GM12872 (cell line): Measurements from ENCODE around the gene VWDE.

Experiments used
- CTCF ChIP-seq: IDR thresholded peaks from 3 replicates; pipeline ENCODE4 v1.5.1; 2011; ENCODE audit warnings: low read depth, mild to moderate bottlenecking, low read length, moderate library complexity; ENCODE audit not compliant: insufficient read depth

The VWDE gene

GRCh38 chr7:12431886-12432556 is 28.4 kb upstream of the VWDE start:
- TF ChIP-seq CTCF, result no peak

- TF ChIP-seq CTCF, result no peak
Observed at GRCh38 chr7:12425311-12425710, 21.6 kb upstream of the VWDE start.

- TF ChIP-seq CTCF, result no peak
Observed at GRCh38 chr7:12423997-12424745, 20.5 kb upstream of the VWDE start.

GRCh38 chr7:12423355-12423996 is 19.8 kb upstream of the VWDE start:
- TF ChIP-seq CTCF, result no peak

GRCh38 chr7:12422554-12423320 is 19.1 kb upstream of the VWDE start:
- no peak for TF ChIP-seq CTCF

- no peak for TF ChIP-seq CTCF
Observed at GRCh38 chr7:12418452-12418851, 14.8 kb upstream of the VWDE start.

- TF ChIP-seq CTCF, result no peak
Observed at GRCh38 chr7:12415072-12415471, 11.4 kb upstream of the VWDE start.
